Measurements from ENCODE around the gene SUGCT.

Gene SUGCT

DNA sequence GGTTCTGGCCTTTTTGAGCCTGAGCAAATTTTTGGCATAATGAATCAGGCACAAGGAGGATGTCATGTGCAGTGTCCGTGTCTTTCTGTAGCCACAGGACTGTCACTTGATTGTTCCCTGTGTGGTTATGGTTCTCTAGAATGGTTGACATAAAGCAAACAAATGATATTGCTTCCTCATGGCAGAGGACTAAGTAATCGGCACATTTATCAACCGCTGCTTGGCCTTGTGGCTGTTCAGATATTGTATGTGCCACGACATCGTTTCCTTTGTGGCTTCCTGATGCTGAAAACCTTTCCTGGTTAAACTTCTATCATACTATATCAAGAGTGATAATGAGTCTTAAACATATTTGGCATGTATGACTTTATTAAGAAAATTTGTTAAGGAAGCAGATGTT is 598.8 kb downstream of the SUGCT start:
- DNase-seq (ENCODE audit: low read depth) = no peak

DNA sequence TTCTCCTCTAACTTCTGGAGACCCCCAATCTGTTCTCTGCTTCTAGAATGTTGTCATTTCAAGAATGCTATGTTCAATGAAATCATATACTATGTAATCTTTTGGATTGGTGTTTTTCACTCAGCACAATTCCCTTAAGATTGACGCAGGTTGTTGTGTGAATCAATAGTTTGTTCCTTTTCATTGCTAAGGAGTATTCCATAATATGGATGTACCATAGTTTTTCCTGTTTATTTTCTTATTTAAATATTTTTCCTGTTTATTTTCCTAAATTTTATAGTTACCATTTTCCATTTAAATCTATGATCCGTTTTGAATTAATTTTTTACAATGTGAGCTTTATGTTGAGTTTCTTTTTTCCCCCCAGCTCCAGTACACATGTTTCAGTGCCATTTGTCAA is 604.5 kb downstream of the SUGCT start:
- DNase-seq (ENCODE audit: low read depth) = no peak

DNA sequence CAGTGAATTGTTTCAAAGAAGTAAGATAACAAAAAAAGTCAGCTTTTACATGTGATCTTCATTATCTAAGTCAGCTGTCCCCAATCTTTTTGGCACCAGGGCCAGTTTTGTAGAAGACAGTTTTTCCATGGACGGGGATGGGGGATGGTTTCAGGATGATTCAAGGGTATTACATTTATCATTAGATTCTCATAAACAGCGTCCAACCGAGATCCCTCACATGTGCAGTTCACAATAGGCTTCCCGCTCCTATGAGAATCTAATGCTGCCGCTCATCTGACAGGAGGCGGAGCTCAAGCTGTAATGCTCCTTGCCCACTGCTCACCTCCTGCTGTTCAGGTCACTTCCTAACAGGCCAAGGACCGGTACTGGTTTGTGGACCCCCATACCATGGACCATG is 607.5 kb downstream of the SUGCT start:
- no peak for DNase-seq (ENCODE audit: low read depth)

DNA sequence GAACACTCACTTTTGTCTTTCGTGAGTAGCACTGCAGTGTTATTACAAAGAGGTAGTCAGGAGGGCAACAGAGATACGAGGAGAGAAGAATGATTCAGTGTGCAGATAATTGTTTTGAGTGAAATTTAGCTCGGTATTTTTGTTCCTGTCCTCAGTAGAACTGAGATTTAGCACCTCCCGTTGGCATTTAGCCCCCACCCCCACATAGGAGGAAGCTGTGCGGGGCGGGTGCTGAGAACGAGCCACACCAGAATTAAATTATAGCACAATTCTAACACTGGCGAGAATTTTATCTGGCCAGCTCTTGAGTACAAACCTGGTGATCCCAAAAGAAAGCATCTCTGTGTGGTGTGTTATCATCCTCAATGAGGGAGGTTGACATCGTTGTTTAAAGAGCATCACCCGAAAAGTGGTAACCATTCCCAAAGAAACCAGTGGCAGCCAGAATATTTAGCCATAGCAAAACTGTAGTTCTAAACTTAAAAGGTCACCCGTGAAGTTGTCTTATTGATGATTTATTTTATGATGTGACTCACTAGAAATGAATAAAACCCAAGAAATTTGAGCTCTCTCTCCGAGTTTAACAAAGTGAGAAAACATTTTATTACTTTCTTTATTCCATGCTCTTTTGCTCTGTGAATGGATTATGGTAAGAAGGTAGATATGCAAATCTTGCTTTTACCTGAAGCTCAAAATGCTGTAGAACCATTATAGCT is 612.2 kb downstream of the SUGCT start:
- DNase-seq (ENCODE audit: low read depth) = no peak

DNA sequence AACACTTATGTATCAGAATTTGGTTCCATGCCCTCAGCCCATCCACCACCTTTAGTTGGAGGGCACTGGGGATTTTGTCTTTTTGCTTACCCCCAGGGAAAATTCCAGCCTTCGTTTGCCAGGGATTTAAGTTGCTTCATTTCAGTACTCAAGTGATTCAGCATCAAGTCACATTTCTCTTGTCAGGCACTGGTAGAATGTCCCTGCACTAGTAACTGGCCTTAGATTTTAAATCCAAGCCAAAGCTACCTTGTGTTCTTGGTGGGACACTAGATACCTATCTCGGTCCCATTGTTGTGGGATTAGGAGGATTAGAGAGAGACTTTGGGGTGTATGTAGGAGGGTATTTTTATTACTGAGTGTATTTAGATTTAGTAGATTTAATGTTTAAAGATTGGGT is 613.1 kb downstream of the SUGCT start:
- no peak for DNase-seq (ENCODE audit: low read depth)

DNA sequence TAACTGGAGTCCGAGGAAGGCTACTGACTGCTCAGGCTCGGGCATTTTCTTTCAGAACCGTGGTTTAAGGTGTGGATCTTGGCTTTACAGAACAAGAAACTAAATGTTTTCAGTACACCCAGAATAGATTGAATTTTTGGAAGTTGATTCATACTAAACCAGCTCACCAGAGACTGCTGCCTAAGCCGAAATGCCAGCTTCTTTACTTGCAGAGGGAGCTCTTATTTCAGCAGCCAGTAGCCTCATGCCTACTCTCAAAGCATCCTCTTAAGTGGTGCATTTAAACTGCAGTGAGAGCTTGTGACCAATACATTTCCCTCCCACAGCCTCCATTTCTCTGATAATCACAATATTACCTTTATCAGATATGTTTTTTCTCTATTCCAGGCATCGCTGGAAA is 615.1 kb downstream of the SUGCT start:
- DNase-seq (ENCODE audit: low read depth) = no peak

DNA sequence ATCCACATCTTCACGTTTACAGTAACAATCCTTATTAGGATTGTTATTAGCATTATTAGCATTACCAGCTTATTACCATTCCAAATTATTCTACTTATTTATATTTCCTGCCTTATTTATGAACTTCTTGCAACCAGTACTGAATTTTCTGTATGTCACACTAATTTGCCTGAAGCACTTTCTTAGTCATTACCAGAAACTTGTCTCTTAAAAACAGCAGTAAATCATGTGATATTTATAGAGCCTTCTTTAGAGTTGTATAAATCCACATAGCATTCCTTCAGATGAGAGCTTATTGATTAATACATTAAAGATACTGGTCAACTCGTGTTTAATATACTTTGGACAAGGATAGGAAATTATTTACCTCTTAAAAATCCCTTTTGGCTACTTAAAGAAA is 618.6 kb downstream of the SUGCT start:
- DNase-seq (ENCODE audit: low read depth) = no peak

DNA sequence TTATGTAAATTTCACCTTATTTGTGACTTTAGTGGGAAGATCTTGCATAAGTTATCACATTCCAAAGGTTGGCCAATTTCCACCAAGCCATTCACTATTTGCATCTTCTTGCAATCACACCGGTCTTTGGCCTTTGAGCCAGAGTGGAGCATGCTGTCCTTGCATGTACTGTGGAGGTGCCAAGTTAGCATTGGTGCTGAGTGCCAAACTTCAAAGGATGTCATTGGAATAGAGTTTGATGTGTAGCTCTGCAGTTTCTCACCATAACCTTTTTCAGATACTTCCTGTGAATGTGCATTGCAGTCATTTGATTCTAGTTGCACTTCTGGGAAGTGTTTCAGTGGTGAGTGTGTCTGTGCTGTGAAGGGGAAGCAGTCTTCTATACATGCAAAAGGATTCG is 620.6 kb downstream of the SUGCT start:
- no peak for DNase-seq (ENCODE audit: low read depth)

DNA sequence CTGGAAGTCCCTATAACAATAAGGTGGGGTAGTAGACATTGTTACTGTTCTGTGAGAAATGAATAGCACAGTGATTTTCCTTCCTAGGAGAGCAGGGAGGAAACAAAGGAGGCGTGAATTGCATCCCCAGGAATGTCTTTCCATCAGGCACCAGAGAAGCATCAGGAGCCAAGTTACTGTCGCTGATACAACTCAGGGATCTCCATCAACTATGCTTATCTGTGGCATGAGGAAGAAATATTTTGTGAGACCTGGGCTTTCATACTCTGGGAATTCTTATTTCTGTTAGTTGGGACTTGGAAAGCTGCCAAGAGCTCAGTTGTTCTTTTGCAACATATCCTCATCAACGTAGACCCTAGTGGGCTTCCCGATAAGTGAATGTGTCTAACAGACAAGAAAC is 622.3 kb downstream of the SUGCT start:
- no peak for DNase-seq (ENCODE audit: low read depth)

DNA sequence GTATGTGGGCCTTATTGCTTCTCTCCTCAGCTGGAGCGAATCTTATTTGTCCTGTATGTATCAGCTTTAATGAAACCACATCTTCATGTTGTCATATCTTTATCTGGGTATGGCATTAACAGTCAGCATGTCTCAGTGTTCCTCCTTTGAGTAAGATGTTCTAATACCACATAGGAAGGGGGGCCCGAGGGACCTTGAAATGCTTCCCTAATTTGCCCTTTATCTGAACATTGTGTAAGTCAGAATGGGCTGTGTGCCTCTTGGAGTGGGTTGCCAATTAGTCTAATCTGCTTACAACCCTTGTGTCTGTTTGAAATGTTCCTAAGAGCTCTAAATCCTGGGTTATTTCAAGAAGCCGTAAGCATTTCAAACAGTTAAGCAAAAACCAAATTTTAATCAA is 623.8 kb downstream of the SUGCT start:
- DNase-seq (ENCODE audit: low read depth) = no peak

DNA sequence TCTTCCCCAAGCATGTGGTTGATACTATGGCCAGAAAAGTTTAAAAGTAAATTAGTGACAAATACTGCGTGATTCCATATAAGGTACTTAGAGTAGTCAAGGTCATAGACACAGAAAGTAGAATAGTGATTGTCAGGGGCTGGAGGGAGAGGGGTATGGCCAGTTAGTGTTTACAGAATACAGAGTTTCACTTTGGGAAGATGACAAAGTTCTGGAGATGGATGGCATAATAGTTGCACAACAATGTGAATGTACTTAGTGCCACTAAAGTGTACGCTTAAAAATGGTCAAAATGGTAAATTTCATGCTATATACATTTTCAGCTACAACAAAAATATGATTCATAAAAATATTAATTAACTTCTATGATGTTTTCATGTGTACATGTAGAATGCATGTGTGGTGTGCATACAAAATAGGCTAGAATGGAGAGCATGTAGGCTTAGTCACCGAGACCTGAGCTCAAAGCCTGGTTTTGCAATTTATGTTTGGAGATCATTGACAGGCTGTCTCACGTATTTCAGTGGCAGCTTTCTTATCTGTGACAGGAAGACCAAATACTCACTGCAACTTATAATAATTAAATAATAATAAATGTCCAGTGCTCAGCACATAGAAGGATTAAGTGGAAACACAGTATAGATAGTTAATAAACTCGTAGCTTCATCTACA is 625.6 kb downstream of the SUGCT start:
- DNase-seq (ENCODE audit: low read depth) = no peak

DNA sequence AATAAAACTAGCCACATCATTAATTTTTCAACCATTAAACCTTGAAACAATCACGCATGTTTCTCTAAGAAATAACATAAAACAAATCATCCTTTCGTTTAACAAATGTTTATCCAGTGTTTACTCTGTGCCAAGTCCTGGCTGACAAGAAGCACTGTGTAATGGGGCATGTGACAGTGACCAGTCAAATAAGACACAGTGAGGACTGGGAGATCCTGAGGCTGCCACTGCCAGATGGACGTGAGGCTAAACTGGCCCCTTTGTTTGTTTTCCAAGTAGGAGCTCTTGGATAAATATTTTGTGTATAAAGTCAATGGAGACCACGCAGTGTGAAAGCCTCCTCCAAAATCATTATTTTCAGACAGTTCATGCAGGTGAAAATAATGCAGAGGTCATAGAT is 626.2 kb downstream of the SUGCT start:
- no peak for DNase-seq (ENCODE audit: low read depth)

DNA sequence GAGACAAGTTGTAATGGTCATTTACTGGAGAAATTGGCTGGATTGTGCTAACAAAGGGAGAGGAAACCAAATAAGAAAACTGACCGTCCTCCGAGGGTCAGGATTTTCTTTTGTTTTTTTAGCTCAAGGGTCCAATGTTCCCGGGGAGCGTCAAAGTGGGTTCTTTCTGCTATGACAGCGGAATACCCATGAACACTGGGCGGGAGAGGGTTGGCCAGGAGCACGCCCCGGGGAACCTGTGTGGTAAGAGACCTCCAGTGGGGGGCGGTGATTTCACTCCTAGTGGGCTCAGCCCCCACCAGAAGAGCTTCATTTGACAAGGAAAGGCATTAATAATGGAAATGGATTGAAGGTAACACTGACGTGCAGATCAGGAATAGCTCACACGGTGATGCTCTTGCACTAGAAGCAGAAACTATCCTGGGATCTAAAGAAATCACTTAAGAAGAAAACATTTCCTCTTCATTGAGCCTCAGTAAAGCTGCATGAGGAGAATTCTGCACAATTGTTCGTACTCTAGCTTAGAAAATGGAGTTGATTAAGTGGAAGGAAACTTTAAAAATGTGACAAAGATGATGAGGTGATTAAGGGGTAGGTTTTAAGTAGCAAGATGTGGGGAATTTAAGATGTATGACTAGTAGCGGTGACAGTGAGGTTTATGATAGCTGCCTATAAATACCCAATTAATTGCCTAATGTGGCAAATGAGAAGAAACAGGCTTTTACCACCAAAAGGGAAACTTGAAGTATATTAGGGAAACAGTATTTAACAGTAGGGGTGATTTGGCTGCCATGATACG is 627.2 kb downstream of the SUGCT start:
- no peak for DNase-seq (ENCODE audit: low read depth)

DNA sequence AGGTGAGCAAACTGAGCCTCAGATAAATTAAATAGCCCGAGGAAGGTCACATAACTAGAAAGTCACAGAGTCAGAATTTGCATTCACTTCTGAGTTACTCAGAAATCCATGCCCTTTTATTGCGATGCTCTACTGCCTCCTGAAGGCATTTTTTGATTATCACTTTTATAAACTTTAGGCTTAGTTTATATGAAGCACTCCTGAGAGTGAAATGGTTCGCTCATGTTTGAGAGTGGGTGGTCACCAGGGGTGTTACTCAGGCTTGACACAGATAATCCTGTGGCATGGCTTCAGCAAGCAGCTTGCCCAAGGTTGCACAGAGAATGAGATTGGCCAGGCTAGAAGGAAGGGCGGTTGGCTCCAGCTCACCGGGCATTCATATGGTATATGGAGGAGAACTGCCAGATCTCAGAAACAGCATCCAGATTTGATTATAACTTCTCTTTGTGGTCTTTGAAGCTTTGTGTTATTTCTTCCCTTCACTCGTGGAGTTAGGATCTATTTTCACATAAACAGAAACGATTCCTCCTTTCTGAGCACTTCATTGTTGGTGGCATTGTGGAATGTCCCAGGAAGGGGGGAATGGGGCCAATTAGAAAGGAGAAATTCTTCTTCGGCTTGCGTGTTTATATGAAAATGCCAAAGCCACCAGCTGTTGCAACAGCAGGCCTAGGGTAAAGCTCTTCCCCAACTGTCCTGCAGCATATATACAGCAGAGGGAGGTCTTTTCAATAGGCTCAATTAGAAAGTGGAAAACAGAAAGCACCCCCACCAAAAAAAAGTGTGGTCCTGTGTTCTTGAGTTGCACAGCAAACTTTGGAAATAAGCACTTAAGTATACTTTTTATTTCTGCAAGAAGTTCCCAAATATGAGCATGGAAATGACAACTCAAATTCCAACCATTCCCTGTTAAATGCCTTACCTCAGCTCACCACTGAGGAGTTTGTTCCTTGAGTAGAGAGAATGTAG is 628.8 kb downstream of the SUGCT start:
- no peak for DNase-seq (ENCODE audit: low read depth)

DNA sequence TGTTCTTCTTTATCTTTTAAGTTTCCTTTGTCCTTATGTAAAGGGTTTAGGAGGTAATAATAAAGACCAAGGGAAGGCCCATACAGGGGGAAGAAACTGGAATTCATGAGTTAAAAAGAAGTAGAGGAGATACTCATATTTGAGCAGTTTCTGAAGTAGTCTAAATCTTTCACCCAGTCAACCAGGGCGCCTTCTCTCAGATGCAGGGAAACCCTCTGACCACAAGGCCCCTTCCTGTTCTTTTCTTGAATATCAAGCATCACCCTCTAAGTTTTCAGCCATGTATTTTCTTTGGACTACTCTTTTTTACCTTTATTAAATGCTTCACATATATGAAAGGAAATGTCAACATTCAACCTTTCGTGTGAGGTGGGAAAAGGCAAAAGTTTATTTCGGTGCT is 630.8 kb downstream of the SUGCT start:
- DNase-seq (ENCODE audit: low read depth) = no peak

DNA sequence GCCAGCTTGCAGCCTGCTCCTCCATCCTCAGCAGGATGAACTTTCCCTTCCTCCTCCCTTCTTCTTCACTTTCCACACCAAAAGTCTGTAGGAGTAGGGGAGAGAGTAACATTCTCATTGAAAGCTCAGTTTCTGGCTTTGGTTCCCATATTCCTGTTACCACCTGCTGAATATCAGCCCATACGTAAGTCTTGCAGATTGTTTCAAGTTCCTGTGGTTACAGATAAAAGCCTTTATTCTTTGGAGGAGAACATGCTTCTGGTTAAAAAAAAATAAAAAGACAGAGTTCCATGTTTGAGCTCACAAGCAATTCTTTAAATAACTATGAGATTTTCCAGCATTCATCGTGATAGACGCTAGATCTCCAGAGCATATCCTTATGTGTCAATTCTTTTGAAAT is 637.3 kb downstream of the SUGCT start:
- no peak for DNase-seq (ENCODE audit: low read depth)

DNA sequence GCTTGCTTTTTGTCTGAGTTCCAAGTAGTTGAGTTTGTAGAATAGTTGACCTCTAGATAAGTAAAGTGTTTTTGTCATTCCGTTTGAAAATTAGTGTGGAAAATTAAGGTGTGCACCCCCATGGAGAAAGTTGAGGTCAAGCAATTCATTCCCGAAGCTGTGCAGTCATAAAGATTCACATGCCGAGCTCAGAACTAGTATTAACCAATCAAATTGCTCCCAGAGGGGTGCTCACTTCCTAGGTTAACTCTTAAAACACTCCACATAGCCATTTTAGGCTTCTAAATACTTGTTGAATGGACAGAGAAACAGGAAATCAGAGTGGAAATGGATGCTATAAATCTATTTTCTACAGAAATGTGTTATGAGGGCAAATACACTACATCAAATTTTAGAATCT is 638.9 kb downstream of the SUGCT start:
- DNase-seq (ENCODE audit: low read depth) = no peak

DNA sequence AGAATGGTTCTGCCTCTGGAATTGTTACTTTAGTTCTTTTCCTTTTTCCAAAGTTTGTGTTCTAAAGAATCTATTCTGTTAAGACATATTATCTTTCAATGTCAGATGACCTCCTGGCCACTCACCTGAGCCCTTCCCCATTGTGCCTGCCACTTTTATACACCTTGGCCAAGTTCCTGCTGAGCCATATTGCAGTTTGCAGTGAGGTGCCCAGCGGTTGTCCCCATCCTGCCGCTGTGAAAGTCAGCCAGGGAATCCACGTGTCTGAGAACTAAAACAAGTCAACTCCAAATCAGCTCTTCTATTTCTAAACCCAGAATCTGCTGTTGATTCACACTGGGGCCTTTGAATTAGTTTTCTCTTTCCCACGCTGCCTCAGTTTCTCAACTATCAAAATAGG is 641.1 kb downstream of the SUGCT start:
- no peak for DNase-seq (ENCODE audit: low read depth)

DNA sequence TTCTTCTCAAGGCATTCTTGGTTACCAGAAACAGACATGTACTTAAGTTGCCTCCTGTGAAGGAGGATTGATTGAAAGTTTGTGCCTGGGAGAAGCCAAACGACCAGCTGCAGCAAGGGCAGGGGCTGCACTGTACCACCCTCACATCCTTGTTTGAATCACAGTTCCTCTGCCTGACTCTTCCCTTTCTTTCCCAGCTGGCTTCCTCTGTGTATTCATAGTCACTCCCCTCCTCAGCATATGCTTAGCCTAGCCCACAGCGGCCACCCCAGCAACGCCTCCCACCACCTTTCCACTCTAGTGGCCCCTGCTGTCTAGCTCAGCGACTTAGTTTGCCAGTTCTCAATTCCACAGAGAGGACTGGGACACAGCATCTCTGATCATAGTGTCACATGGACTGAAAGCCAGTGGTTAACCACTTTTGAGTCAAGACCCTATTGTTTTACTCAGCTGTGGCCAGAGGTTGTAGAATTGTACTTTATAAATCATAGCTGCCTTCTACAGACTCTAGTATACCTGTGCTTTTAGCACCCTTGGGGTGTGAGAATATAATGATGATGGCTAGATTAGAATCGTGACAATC is 643.0 kb downstream of the SUGCT start:
- DNase-seq (ENCODE audit: low read depth) = no peak

DNA sequence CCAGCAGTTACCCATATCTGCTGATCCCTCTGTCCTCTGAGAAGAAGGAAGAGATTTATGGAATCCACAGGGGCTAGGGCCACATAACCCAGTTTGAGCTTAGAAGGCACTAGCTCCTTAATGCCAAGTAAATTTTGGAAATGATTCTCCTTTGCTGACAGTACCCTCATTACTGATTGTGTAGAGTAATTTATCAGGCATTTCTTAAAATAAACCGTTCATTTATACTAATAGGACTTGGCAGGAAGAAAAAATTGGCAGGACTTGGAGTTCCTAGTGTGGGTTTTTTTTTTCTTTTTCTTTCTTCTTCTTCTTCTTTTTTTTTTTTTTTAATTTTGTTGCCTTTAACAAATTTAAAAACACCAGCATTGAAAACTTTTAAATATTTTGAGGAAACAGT is 645.7 kb downstream of the SUGCT start:
- DNase-seq (ENCODE audit: low read depth) = no peak

DNA sequence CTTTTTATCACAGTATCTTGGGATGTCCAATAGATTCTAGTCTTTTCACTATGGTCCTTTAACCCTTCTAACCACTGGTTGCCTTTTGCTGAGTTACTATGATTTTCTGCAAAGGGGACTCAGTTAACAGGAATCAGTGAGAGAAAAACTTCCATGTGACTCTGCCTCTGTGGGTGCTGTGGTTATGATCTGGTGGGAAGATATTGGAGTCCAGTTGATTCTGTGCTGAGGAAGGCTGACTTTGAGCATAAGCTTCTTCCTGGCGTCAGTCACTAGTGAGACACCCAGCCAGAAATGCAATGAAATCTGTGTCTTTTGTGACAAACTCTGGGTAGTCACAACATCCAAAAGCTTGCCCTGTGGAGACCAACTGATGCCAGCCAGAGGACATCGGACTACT is 648.0 kb downstream of the SUGCT start:
- DNase-seq (ENCODE audit: low read depth) = no peak

DNA sequence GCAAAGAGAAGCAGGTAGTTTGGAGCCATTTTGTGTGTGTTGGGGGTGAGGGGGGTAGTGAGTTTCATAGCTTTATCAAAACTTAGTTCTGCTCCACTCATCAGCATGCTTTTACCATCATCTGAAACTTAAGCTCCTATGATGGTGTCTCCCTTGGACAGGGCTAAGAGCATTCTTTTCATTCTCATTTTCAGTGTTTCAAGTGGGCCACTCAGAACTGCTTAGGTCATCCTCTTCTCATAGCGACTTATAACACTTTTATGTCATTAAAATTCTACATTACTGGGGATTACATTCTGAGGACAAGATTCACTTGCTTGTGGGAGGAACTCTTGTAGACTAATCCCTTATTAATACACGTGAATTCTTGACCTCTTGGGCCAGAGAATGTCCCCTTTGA is 649.4 kb downstream of the SUGCT start:
- no peak for DNase-seq (ENCODE audit: low read depth)

Measured in T-helper 22 cell (primary cell).